H1 (cell line): ENCODE measurements around the gene TXNDC2. TPM values are rescaled to one million over a fixed set of nuclear protein-coding genes. Genes with fewer than 3 reads are reported as not detected.

Experiments used
- KDM5A ChIP-seq: fragments of 200-600 bp; IDR thresholded peaks from 2 replicates; pipeline ENCODE4 v1.7.1; 2012; ENCODE audit warnings: mild to moderate bottlenecking, low read length, inconsistent platforms, mixed read lengths
- polyA plus RNA-seq, 7 experiments: library from polyadenylated mRNA; depleted of rRNA in 3 of 7; stranded (reverse) in 5 of 7; unstranded in 2 of 7; fragments of >200 nt in 5 of 7; fragments of 200-250 nt in 2 of 7; gene quantifications; 1 replicate in 5 of 7; 2 replicates in 1 of 7; 4 replicates in 1 of 7; pipeline versions ENCODE4 v1.2.1 to v1.2.3, GENCODE V29; 2011 to 2013; ENCODE audit warnings: missing spikeins in 2 of 7, mixed read lengths in 2 of 7
- total RNA-seq: library from RNA; stranded (reverse); fragmentation: NEBNext Ultra II Directional; extraction: Animal tissue kit (Norgen Biotek cat#: 25700); gene quantifications from 2 replicates; pipeline ENCODE4 v1.2.1, GENCODE V29; 2021

TXNDC2 gene
- total and polyA plus RNA-seq, 2 of the 8 experiments (the other 6 are each of a cell fraction or from before 2014, with no cell fraction given) = 0.09 TPM; not detected in 1

GRCh38 chr18:9925369-9925768 lies 39.6 kb downstream of the TXNDC2 start (continued):
- no peak for TF ChIP-seq KDM5A
- TF ChIP-seq, all 59 proteins: peak for 0
